HepG2 (cell line): ENCODE results near the gene NAT10. TPM values are rescaled to one million over a fixed set of nuclear protein-coding genes. Genes with fewer than 3 reads are reported as not detected.

Experiments
- DPF2 ChIP-seq: sonication (generic); formaldehyde crosslinking; IDR thresholded peaks from 2 replicates; pipeline ENCODE4 v1.4.0; 2020; ENCODE audit warnings: mild to moderate bottlenecking, low read depth, missing genetic modification reagents, borderline replicate concordance
- JARID2 ChIP-seq: sonication (generic); formaldehyde crosslinking; IDR thresholded peaks from 2 replicates; pipeline ENCODE4 v1.8.1; 2023; ENCODE audit warnings: missing genetic modification reagents, inconsistent platforms; ENCODE audit not compliant: insufficient replicate concordance
- KLF11 ChIP-seq: IDR thresholded peaks from 2 replicates; pipeline ENCODE4 v1.6.1; 2016; ENCODE audit warnings: missing compliant biosample characterization
- MAFG ChIP-seq: sonication (generic); formaldehyde crosslinking; IDR thresholded peaks from 2 replicates; pipeline ENCODE4 v1.5.1; 2020; ENCODE audit warnings: mild to moderate bottlenecking, missing genetic modification reagents
- NKX3-1 ChIP-seq: sonication (generic); formaldehyde crosslinking; IDR thresholded peaks from 2 replicates; pipeline ENCODE4 v1.5.0; 2020; ENCODE audit warnings: missing genetic modification reagents
- REL ChIP-seq: sonication (generic); formaldehyde crosslinking; conservative IDR thresholded peaks from 2 replicates; pipeline ENCODE4 v1.8.0; 2022; ENCODE audit warnings: mild to moderate bottlenecking, missing genetic modification reagents, moderate library complexity
- SETDB1 ChIP-seq: sonication (generic); formaldehyde crosslinking; IDR thresholded peaks from 2 replicates; pipeline ENCODE4 v1.5.1; 2020; ENCODE audit warnings: missing genetic modification reagents, mild to moderate bottlenecking, borderline replicate concordance
- SP4 ChIP-seq: sonication (generic); formaldehyde crosslinking; IDR thresholded peaks from 2 replicates; pipeline ENCODE4 v1.8.1; 2023; ENCODE audit warnings: mild to moderate bottlenecking, missing genetic modification reagents
- TAF15 ChIP-seq: fragments of 200-400 bp; formaldehyde crosslinking; IDR thresholded peaks from one replicate; pipeline ENCODE4 v1.6.1; 2018; ENCODE audit warnings: mild to moderate bottlenecking, low read depth, low read length; ENCODE audit not compliant: poor library complexity, severe bottlenecking
- ZNF263 ChIP-seq: sonication (generic); formaldehyde crosslinking; IDR thresholded peaks from 2 replicates; pipeline ENCODE4 v1.4.0; 2020; ENCODE audit warnings: missing genetic modification reagents
- ZNF709 ChIP-seq: sonication (generic); formaldehyde crosslinking; IDR thresholded peaks from 2 replicates; pipeline ENCODE4 v1.5.0; 2020; ENCODE audit warnings: mild to moderate bottlenecking, missing genetic modification reagents
- ZSCAN31 ChIP-seq: sonication (generic); formaldehyde crosslinking; IDR thresholded peaks from 2 replicates; pipeline ENCODE4 v1.5.0; 2020; ENCODE audit warnings: low read depth, mild to moderate bottlenecking, missing genetic modification reagents
- polyA plus RNA-seq, 8 experiments: library from polyadenylated mRNA; depleted of rRNA in 3 of 8; stranded (reverse) in 7 of 8; unstranded in 1 of 8; fragments of >200 nt; fragmentation: Illumina TruSeq in 4 of 8; extraction: Trizol in 4 of 8; gene quantifications; 2 replicates each; pipeline versions ENCODE4 v1.2.1 to v1.2.3, GENCODE V29; 2011 to 2016; ENCODE audit warnings: low read depth in 4 of 8, missing spikeins in 1 of 8, mixed read lengths in 1 of 8; ENCODE audit not compliant: insufficient read depth in 1 of 8
- total RNA-seq, 5 experiments: library from RNA; depleted of rRNA; stranded (reverse); fragments of >200 nt; fragmentation: Illumina TruSeq; extraction: Trizol; gene quantifications; 2 replicates each; pipeline ENCODE4 v1.2.3, GENCODE V29; 2016; ENCODE audit warnings: low read depth in 1 of 5
- TF ChIP-seq, protein P1 (sequence below): sonication (generic); formaldehyde crosslinking; conservative IDR thresholded peaks from 2 replicates; pipeline ENCODE4 v1.4.0; 2020; ENCODE audit warnings: mild to moderate bottlenecking, missing genetic modification reagents, moderate library complexity
- TF ChIP-seq, protein P2 (sequence below), 2 experiments: fragments of 450-650 bp in 1 of 2; sonication (generic) in 1 of 2; formaldehyde crosslinking in 1 of 2; IDR thresholded peaks; 2 replicates each; pipeline versions ENCODE4 v1.6.1 to v1.8.0; 2016 to 2022; ENCODE audit warnings: antibody characterized with exemption in 1 of 2, mild to moderate bottlenecking in 1 of 2, missing genetic modification reagents in 1 of 2

NAT10 gene
- total and polyA plus RNA-seq, 2 of the 13 experiments (the other 11 are each of a cell fraction or from before 2014, with no cell fraction given), result 33.9 to 51.9 TPM

DNA sequence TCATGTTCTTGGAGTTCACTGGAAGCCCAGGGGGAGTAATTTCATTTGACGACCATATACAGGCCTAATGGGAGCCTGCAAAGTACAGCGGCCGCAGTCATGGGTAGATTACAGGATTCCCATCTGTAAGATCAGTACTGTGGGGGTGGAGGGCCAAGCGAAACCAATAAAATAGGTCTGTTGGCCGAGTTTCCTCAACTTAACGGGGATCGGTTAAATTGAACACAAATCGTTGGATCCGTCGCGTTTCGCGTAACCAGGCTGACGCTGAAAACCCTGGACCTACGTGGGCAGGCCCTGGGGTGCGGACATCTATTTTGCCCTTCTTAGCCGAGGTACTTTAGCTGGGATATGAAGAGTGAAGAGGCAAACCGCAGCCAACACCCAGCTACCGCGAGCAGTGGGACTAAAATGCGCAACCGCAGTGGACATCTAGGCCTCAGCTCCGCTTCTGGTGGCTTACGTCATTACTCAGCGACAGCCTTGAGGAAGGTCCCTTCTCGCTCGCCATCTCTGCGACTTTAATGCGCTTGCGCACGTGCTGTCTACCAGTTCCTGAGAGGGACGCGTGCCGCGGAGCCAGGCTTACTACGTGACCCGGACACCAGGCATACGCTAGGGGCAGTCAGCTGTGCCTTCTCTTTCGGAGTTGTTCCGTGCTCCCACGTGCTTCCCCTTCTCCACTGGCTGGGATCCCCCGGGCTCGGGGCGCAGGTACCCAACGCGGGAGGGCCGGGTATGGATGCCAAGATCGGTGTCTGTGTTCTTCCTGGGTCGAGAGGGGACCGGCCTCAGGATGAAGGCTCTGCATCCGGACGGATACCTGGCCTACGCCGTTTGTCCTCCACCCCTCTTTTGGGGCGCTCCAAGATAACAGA lies at the start of gene NAT10 (continued):
- TF ChIP-seq ZSCAN31 (CRISPR knock-in tag) (peak; percentile 89), REL (CRISPR knock-in tag) (peak; percentile 57), MAFG (CRISPR knock-in tag) (no peak), NKX3-1 (CRISPR knock-in tag) (peak; percentile 32; the same call in 1 of the 2 replicates), ZNF263 (CRISPR knock-in tag) (peak; percentile 74), SETDB1 (CRISPR knock-in tag) (no peak), JARID2 (CRISPR knock-in tag) (peak; percentile 71), KLF11 (CRISPR knock-in tag) (peak; percentile 92), DPF2 (CRISPR knock-in tag) (no peak), ZNF709 (CRISPR knock-in tag) (peak; percentile 71; the same call in 1 of the 2 replicates), TAF15 (peak; percentile 28), SP4 (peak; percentile 89)
- TF ChIP-seq, protein P1, sequence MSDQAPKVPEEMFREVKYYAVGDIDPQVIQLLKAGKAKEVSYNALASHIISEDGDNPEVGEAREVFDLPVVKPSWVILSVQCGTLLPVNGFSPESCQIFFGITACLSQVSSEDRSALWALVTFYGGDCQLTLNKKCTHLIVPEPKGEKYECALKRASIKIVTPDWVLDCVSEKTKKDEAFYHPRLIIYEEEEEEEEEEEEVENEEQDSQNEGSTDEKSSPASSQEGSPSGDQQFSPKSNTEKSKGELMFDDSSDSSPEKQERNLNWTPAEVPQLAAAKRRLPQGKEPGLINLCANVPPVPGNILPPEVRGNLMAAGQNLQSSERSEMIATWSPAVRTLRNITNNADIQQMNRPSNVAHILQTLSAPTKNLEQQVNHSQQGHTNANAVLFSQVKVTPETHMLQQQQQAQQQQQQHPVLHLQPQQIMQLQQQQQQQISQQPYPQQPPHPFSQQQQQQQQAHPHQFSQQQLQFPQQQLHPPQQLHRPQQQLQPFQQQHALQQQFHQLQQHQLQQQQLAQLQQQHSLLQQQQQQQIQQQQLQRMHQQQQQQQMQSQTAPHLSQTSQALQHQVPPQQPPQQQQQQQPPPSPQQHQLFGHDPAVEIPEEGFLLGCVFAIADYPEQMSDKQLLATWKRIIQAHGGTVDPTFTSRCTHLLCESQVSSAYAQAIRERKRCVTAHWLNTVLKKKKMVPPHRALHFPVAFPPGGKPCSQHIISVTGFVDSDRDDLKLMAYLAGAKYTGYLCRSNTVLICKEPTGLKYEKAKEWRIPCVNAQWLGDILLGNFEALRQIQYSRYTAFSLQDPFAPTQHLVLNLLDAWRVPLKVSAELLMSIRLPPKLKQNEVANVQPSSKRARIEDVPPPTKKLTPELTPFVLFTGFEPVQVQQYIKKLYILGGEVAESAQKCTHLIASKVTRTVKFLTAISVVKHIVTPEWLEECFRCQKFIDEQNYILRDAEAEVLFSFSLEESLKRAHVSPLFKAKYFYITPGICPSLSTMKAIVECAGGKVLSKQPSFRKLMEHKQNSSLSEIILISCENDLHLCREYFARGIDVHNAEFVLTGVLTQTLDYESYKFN (CRISPR knock-in tag), result no peak; the same call in 1 of the 2 replicates
- TF ChIP-seq, protein P2, sequence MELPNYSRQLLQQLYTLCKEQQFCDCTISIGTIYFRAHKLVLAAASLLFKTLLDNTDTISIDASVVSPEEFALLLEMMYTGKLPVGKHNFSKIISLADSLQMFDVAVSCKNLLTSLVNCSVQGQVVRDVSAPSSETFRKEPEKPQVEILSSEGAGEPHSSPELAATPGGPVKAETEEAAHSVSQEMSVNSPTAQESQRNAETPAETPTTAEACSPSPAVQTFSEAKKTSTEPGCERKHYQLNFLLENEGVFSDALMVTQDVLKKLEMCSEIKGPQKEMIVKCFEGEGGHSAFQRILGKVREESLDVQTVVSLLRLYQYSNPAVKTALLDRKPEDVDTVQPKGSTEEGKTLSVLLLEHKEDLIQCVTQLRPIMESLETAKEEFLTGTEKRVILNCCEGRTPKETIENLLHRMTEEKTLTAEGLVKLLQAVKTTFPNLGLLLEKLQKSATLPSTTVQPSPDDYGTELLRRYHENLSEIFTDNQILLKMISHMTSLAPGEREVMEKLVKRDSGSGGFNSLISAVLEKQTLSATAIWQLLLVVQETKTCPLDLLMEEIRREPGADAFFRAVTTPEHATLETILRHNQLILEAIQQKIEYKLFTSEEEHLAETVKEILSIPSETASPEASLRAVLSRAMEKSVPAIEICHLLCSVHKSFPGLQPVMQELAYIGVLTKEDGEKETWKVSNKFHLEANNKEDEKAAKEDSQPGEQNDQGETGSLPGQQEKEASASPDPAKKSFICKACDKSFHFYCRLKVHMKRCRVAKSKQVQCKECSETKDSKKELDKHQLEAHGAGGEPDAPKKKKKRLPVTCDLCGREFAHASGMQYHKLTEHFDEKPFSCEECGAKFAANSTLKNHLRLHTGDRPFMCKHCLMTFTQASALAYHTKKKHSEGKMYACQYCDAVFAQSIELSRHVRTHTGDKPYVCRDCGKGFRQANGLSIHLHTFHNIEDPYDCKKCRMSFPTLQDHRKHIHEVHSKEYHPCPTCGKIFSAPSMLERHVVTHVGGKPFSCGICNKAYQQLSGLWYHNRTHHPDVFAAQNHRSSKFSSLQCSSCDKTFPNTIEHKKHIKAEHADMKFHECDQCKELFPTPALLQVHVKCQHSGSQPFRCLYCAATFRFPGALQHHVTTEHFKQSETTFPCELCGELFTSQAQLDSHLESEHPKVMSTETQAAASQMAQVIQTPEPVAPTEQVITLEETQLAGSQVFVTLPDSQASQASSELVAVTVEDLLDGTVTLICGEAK (IDR thresholded peaks at IDR 0.05), result no peak
- TF ChIP-seq, protein P2 (CRISPR knock-in tag; IDR thresholded peaks at IDR 0.05), result peak; percentile 89
